Measurements from ENCODE around the gene NR2F1.

Gene NR2F1

GRCh38 chr5:93572608-93573353 is 10.2 kb upstream of the NR2F1 start:
- Histone ChIP-seq H3K4me1 (ENCODE audit: control insufficient read depth, low read depth, low read length) (peaks cover 34% of the 10 kb centered on the region), H3K4me3 (ENCODE audit: low read length) (peak overlapping the region; percentile 54), H3K27me3 (ENCODE audit: control insufficient read depth, insufficient read depth, low read length) (peaks cover 100% of the 10 kb centered on the region), H3K27ac (ENCODE audit: low read length) (no peak overlapping the region), H3K36me3 (ENCODE audit: control insufficient read depth, low read depth, low read length) (no peaks in the 10 kb centered on the region), H3K9ac (ENCODE audit: low read length) (no peak overlapping the region), H3K9me3 (ENCODE audit: control insufficient read depth, low read depth, low read length) (no peaks in the 10 kb centered on the region)

- Histone ChIP-seq H3K4me1 (ENCODE audit: control insufficient read depth, low read depth, low read length) (peaks cover 38% of the 10 kb centered on the region), H3K27ac (ENCODE audit: low read length) (no peak overlapping the region), H3K9ac (ENCODE audit: low read length) (no peak overlapping the region), H3K9me3 (ENCODE audit: control insufficient read depth, low read depth, low read length) (no peaks in the 10 kb centered on the region), H3K4me3 (ENCODE audit: low read length) (peak overlapping the region; percentile 54), H3K36me3 (ENCODE audit: control insufficient read depth, low read depth, low read length) (no peaks in the 10 kb centered on the region), H3K27me3 (ENCODE audit: control insufficient read depth, insufficient read depth, low read length) (peaks cover 100% of the 10 kb centered on the region)
Measured at GRCh38 chr5:93573354-93574351, 9.4 kb upstream of the NR2F1 start.

- Histone ChIP-seq H3K27ac (ENCODE audit: low read length) (no peak overlapping the region), H3K4me1 (ENCODE audit: control insufficient read depth, low read depth, low read length) (peaks cover 40% of the 10 kb centered on the region), H3K9me3 (ENCODE audit: control insufficient read depth, low read depth, low read length) (no peaks in the 10 kb centered on the region), H3K36me3 (ENCODE audit: control insufficient read depth, low read depth, low read length) (no peaks in the 10 kb centered on the region), H3K9ac (ENCODE audit: low read length) (no peak overlapping the region), H3K4me3 (ENCODE audit: low read length) (no peak overlapping the region), H3K27me3 (ENCODE audit: control insufficient read depth, insufficient read depth, low read length) (peaks cover 100% of the 10 kb centered on the region)
Measured at GRCh38 chr5:93574491-93575305, 8.3 kb upstream of the NR2F1 start.

- Histone ChIP-seq H3K9ac (ENCODE audit: low read length) (no peak overlapping the region), H3K27me3 (ENCODE audit: control insufficient read depth, insufficient read depth, low read length) (peaks cover 100% of the 10 kb centered on the region), H3K4me1 (ENCODE audit: control insufficient read depth, low read depth, low read length) (peaks cover 31% of the 10 kb centered on the region), H3K4me3 (ENCODE audit: low read length) (no peak overlapping the region), H3K9me3 (ENCODE audit: control insufficient read depth, low read depth, low read length) (no peaks in the 10 kb centered on the region), H3K27ac (ENCODE audit: low read length) (no peak overlapping the region), H3K36me3 (ENCODE audit: control insufficient read depth, low read depth, low read length) (no peaks in the 10 kb centered on the region)
Measured at GRCh38 chr5:93575461-93576414, 7.3 kb upstream of the NR2F1 start.

GRCh38 chr5:93576994-93577853 is 5.8 kb upstream of the NR2F1 start:
- Histone ChIP-seq H3K9me3 (ENCODE audit: control insufficient read depth, low read depth, low read length) (no peaks in the 10 kb centered on the region), H3K27ac (ENCODE audit: low read length) (no peak overlapping the region), H3K4me1 (ENCODE audit: control insufficient read depth, low read depth, low read length) (peaks cover 28% of the 10 kb centered on the region), H3K4me3 (ENCODE audit: low read length) (no peak overlapping the region), H3K36me3 (ENCODE audit: control insufficient read depth, low read depth, low read length) (no peaks in the 10 kb centered on the region), H3K9ac (ENCODE audit: low read length) (no peak overlapping the region), H3K27me3 (ENCODE audit: control insufficient read depth, insufficient read depth, low read length) (peaks cover 100% of the 10 kb centered on the region)

GRCh38 chr5:93577854-93578812 is 4.9 kb upstream of the NR2F1 start:
- H3K36me3 ChIP-seq (ENCODE audit: control insufficient read depth, low read depth, low read length), result no peaks in the 10 kb centered on the region
- H3K4me3 ChIP-seq (ENCODE audit: low read length), result peak overlapping the region; percentile 39
- H3K4me1 ChIP-seq (ENCODE audit: control insufficient read depth, low read depth, low read length), result peaks cover 22% of the 10 kb centered on the region
- H3K27ac ChIP-seq (ENCODE audit: low read length), result no peak overlapping the region
- peaks cover 100% of the 10 kb centered on the region for H3K27me3 ChIP-seq (ENCODE audit: control insufficient read depth, insufficient read depth, low read length)
- H3K9me3 ChIP-seq (ENCODE audit: control insufficient read depth, low read depth, low read length), result no peaks in the 10 kb centered on the region
- H3K9ac ChIP-seq (ENCODE audit: low read length), result no peak overlapping the region

- peak overlapping the region; percentile 59 for H3K4me3 ChIP-seq (ENCODE audit: low read length)
- no peaks in the 10 kb centered on the region for H3K9me3 ChIP-seq (ENCODE audit: control insufficient read depth, low read depth, low read length)
- H3K9ac ChIP-seq (ENCODE audit: low read length), result no peak overlapping the region
- no peaks in the 10 kb centered on the region for H3K36me3 ChIP-seq (ENCODE audit: control insufficient read depth, low read depth, low read length)
- peaks cover 99% of the 10 kb centered on the region for H3K27me3 ChIP-seq (ENCODE audit: control insufficient read depth, insufficient read depth, low read length)
- no peak overlapping the region for H3K27ac ChIP-seq (ENCODE audit: low read length)
- peaks cover 14% of the 10 kb centered on the region for H3K4me1 ChIP-seq (ENCODE audit: control insufficient read depth, low read depth, low read length)
Measured at GRCh38 chr5:93578813-93579691, 4.0 kb upstream of the NR2F1 start.

- H3K36me3 ChIP-seq (ENCODE audit: control insufficient read depth, low read depth, low read length), result no peaks in the 10 kb centered on the region
- peak overlapping the region; percentile 59 for H3K4me3 ChIP-seq (ENCODE audit: low read length)
- peaks cover 92% of the 10 kb centered on the region for H3K27me3 ChIP-seq (ENCODE audit: control insufficient read depth, insufficient read depth, low read length)
- H3K9ac ChIP-seq (ENCODE audit: low read length), result peak overlapping the region; percentile 10
- H3K27ac ChIP-seq (ENCODE audit: low read length), result no peak overlapping the region
- peaks cover 14% of the 10 kb centered on the region for H3K4me1 ChIP-seq (ENCODE audit: control insufficient read depth, low read depth, low read length)
- H3K9me3 ChIP-seq (ENCODE audit: control insufficient read depth, low read depth, low read length), result no peaks in the 10 kb centered on the region
Measured at GRCh38 chr5:93579692-93580062, 3.3 kb upstream of the NR2F1 start.

Measured in iPS-18a (cell line).